NCI-H2107 treated with DMSO at 0.1 percent for 48 hours (cell line): ENCODE data around the gene RTCA.
"Not testable (repeated sequence)": the region's sequence is repeated elsewhere in the genome, so short reads cannot be mapped to it uniquely, and the experiment has no call there.

Source experiments
- DNase-seq: peaks from one replicate; lab custom pipeline; 2025; ENCODE audit not compliant: unreplicated experiment; lab: John Stamatoyannopoulos, UW

Gene RTCA

GRCh38 chr1:100305954-100306353, 39.9 kb downstream of the RTCA start:
- DNase-seq = no peak

- DNase-seq = no peak
Observed at GRCh38 chr1:100306735-100307313, 40.8 kb downstream of the RTCA start.

GRCh38 chr1:100308777-100309176, 42.8 kb downstream of the RTCA start:
- DNase-seq = no peak

- no peak for DNase-seq
Observed at GRCh38 chr1:100309863-100310262, 43.8 kb downstream of the RTCA start.

GRCh38 chr1:100313382-100313781, 47.4 kb downstream of the RTCA start:
- DNase-seq = no peak

- no peak for DNase-seq
Observed at GRCh38 chr1:100316622-100317021, 50.6 kb downstream of the RTCA start.

GRCh38 chr1:100320311-100321099, 54.5 kb downstream of the RTCA start:
- DNase-seq = no peak

- DNase-seq = no peak
Observed at GRCh38 chr1:100321100-100321493, 55.1 kb downstream of the RTCA start.

GRCh38 chr1:100321506-100321905, 55.5 kb downstream of the RTCA start:
- no peak for DNase-seq

GRCh38 chr1:100322436-100323211, 56.6 kb downstream of the RTCA start:
- no peak for DNase-seq

- no peak for DNase-seq
Observed at GRCh38 chr1:100323419-100324106, 57.5 kb downstream of the RTCA start.

GRCh38 chr1:100325415-100326324, 59.7 kb downstream of the RTCA start:
- DNase-seq = peak; percentile 81

GRCh38 chr1:100326325-100326670, 60.3 kb downstream of the RTCA start:
- not testable (repeated sequence) for DNase-seq

GRCh38 chr1:100328133-100328532, 62.1 kb downstream of the RTCA start:
- no peak for DNase-seq

GRCh38 chr1:100331146-100331545, 65.1 kb downstream of the RTCA start:
- not testable (repeated sequence) for DNase-seq

GRCh38 chr1:100332331-100332730, 66.3 kb downstream of the RTCA start:
- DNase-seq = no peak

GRCh38 chr1:100335436-100335835, 69.4 kb downstream of the RTCA start:
- no peak for DNase-seq

- DNase-seq = not testable (repeated sequence)
Observed at GRCh38 chr1:100337878-100338277, 71.9 kb downstream of the RTCA start.

GRCh38 chr1:100339735-100340134, 73.7 kb downstream of the RTCA start:
- not testable (repeated sequence) for DNase-seq

GRCh38 chr1:100340494-100340893, 74.5 kb downstream of the RTCA start:
- DNase-seq = no peak
